GDM1 (cell line): ENCODE measurements around the gene ATP1A4.
"Not testable (repeated sequence)": the region's sequence is repeated elsewhere in the genome, so short reads cannot be mapped to it uniquely, and the experiment has no call there.

Experiments used
- DNase-seq: peaks from one replicate; lab custom pipeline; 2025; lab: John Stamatoyannopoulos, UW

The ATP1A4 gene

DNA sequence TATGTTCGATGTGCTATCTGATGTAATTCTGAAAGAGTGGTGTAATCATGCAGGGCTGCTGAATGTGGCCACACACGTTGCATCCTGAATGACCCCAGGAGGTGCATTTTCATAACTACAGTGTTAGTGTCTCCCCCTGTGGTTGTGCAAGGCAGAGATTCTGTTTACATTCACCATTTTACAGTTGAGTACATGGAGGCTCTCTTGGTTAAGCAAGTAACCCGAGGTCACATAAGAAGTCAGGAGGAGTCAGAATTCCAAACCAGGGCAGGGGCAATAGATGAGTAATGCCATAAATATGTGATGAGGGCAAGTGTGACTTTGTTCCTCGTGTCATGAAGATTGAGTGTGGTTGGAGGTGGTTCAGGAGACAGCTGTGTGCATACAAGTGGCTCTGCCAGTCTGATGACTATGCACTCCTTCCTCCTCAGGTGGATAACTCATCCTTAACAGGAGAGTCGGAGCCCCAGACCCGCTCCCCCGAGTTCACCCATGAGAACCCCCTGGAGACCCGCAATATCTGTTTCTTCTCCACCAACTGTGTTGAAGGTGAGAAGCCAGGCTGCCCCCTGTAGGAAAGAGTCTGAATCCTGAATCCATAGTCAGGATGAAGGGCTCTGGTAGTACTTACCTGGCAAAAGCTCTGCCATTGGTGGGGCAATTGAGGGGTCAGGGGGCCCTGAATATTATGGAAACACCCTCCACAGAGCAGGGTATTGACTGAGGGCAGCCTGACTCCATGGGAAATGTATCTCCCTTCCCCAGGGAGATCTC, 26.5 kb upstream of the ATP1A4 start:
- no peak for DNase-seq

DNA sequence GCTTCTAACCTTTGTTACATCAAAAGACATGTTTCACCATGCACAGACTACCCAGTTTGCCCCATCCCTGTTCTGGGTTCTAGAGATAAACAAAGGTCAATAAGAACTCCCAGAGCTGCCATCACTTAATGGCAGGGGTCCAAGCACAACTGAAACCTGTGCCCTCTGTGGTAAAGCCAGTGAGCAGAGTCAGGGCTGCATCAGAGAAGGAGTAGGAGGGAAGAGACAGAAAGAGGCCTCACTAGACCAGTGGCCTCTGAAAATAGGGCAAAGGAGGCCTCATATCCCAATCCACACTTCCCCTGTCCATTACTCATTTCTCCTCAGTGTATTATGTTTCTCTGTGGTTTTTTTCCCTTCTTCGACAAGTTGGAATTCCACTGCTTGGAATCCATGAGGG, 25.7 kb upstream of the ATP1A4 start:
- no peak for DNase-seq

- DNase-seq: not testable (repeated sequence)
These were observed 25.1 kb upstream of the ATP1A4 start for GRCh38 chr1:160126342-160126741.

GRCh38 chr1:160127381-160127780, 24.0 kb upstream of the ATP1A4 start:
- DNase-seq: no peak

DNA sequence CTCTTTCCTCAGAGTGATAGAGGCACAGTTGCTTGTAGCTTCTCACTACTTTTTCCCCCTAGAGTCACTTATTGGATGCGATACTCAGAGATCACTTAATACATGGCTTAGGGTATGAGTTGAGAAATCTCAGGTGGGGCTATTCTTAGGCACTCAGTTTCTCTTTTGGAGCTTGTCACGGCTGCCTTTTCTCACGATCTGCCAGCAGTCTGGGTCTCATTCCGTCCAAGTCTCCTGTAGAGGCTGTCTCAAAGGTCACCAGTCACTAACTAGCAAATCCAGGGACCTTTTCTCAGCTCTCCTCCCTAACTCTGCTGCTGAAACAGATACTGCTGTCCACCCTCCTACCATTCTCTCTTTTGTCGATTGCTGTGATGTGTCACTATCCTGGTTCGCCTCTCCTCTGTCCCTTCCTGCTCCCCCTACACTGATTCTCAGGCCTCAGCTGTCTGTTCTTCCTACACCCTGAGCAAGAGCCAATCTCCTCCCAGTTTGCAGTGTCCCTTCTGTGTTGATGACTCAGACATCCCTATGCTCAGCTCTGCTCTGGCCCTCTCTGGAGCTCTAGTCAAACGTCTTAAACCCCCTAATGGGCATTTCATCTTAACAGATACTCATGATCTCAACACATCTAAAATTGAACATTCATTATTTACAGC, 23.4 kb upstream of the ATP1A4 start:
- DNase-seq: no peak

DNA sequence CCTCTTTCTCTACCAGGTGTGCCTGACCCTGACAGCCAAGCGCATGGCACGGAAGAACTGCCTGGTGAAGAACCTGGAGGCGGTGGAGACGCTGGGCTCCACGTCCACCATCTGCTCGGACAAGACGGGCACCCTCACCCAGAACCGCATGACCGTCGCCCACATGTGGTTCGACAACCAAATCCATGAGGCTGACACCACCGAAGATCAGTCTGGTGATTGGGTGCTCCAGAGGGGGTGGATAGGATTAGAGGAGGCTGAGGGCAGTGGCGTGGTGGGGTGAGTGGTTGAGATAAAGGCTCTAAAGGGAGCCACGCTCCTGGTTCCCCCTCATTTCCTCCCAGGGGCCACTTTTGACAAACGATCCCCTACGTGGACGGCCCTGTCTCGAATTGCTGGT, 22.8 kb upstream of the ATP1A4 start:
- DNase-seq: no peak

GRCh38 chr1:160129046-160129445, 22.4 kb upstream of the ATP1A4 start:
- DNase-seq: no peak

DNA sequence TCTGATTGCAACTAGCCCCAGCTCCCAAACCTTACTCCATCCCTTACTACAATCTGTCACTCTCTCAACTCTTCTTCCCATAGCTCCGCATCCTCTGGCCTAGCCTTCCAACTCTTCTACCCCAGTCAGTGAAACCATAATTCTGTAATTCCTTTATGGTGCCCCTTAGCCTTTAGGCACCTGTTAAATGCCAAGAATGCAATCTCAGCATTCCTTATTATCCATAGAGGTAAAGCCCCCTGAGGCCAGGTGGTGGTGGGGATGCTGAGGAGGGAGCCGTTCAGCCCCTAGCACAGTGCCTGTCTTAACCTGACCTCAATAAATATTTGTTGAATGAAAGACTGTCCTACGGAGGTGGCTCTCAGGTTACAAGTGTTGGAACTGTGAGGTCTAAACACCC, 21.8 kb upstream of the ATP1A4 start:
- DNase-seq: no peak

DNA sequence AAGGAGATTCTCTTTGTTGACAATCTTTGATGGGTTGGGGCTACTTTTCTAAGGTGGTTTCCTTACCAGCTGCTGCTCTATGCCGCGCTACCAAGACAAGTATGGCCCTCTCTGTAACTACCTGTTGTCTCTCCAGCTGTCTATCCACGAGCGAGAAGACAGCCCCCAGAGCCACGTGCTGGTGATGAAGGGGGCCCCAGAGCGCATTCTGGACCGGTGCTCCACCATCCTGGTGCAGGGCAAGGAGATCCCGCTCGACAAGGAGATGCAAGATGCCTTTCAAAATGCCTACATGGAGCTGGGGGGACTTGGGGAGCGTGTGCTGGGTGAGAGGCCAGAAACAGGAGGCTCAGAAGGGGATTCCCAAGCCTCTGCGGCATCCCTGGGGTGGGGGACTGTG, 21.4 kb upstream of the ATP1A4 start:
- DNase-seq: no peak

- no peak for DNase-seq
These were observed 20.9 kb upstream of the ATP1A4 start for GRCh38 chr1:160130486-160130885.

GRCh38 chr1:160130939-160131338, 20.5 kb upstream of the ATP1A4 start:
- no peak for DNase-seq

- no peak for DNase-seq
These were observed 19.4 kb upstream of the ATP1A4 start for GRCh38 chr1:160131803-160132565.

- no peak for DNase-seq
These were observed 17.2 kb upstream of the ATP1A4 start for GRCh38 chr1:160133990-160134770.

GRCh38 chr1:160134791-160135572, 16.4 kb upstream of the ATP1A4 start:
- no peak for DNase-seq

DNA sequence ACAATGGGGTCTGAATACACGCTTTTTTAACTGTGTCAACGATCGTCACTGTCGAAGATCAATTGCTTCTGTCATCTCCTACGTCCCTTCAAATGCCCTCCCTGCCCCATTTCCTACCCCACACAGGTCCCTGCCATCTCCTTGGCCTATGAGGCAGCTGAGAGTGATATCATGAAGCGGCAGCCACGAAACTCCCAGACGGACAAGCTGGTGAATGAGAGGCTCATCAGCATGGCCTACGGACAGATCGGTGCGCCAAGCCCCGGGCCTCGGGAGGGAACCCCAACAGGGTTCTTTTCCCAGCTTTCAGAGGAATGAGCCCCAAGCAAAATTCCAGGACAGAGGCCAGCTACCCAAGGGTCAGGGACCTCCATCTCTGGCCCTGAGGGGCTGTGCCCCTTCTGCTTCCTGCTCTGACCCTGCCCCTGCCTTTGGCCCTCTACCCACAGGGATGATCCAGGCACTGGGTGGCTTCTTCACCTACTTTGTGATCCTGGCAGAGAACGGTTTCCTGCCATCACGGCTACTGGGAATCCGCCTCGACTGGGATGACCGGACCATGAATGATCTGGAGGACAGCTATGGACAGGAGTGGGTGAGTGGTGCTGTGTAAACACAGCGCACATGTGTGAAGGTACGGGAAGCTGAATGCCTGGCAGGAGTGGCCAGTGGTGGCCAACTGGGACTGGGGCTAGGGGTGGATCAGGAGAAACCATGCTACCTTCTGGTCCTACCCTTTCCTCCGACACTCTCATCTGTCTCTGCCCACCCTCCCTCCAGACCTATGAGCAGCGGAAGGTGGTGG, 15.1 kb upstream of the ATP1A4 start:
- no peak for DNase-seq

DNA sequence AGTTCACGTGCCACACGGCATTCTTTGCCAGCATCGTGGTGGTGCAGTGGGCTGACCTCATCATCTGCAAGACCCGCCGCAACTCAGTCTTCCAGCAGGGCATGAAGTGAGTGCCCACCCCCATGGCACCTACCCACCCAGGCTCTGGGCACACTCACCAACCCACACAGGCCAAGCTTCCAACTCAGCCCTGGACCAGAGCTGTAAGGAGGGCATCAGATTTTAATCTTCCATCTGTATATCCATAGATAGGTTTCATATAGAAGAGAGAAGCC, 14.5 kb upstream of the ATP1A4 start:
- DNase-seq: no peak

DNA sequence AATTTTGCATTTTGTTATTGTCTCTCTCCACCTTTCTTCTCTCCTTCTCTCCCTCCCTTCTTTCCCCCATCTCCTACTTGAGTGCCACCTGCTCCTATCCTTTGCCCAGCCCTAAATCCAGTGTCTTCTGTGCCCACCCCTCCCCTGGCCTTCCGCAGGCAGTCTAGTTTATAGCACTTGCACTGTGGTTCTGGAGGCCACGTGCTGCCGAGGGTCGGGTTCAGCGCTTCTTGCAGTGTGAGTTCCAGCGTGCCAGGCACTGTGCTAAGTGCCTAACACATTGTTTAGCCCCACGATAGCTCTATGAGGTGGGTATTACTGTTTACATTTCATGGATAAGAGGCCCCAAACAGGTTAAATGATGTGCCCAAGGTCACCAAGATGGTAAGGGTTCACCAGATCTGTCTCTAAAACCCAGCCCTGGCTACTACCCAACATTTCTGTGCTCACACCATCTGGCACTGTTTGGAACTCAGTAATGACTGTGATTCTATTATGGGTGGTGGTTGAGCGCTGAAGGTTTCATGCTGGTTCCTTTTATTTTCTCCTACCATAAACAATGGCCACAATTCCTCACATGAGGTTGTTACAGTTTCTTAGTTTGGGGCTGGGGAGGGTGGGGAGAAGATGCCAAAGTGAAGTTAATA, 14.1 kb upstream of the ATP1A4 start:
- no peak for DNase-seq

GRCh38 chr1:160139840-160140239, 11.6 kb upstream of the ATP1A4 start:
- DNase-seq: no peak

DNA sequence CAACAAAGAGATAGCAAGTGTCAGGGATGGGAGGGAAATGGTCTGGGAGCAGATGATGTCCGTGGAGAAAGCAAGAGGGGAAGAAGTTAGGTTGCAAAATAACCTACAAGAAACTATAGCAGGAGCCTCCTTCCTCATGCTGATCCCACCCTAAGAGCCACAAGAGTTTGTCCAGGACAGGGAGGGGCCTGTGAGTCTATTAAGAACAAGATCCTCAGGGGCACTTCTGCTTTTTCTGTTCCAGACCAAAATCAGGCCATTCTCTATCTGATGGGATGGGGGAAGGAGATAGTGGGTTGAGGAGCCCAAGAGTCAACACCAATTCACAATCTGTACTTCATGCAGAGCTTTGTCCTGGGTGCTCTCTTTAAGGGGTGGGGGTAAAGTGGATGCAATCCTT, 7.7 kb upstream of the ATP1A4 start:
- no peak for DNase-seq

GRCh38 chr1:160144921-160145320, 6.5 kb upstream of the ATP1A4 start:
- DNase-seq: no peak
